Muscle of leg (tissue), 11 donors: ENCODE data around the gene MRRF. TPM values are rescaled to one million over a fixed set of nuclear protein-coding genes. Genes with fewer than 3 reads are reported as not detected.

Source experiments
- DNase-seq: peaks from one replicate; pipeline ENCODE4 v3.0.0; 2013
- H3K27ac ChIP-seq: one replicate; pipeline ENCODE4 v1.5.1; 2013; ENCODE audit warnings: mild to moderate bottlenecking, low read length, control low read depth
- H3K27me3 ChIP-seq: one replicate; pipeline ENCODE4 v1.6.1; 2013; ENCODE audit warnings: low read length; ENCODE audit not compliant: control insufficient read depth, insufficient read depth
- H3K36me3 ChIP-seq: one replicate; pipeline ENCODE4 v1.6.1; 2013; ENCODE audit warnings: low read length; ENCODE audit not compliant: control insufficient read depth, insufficient read depth
- H3K4me1 ChIP-seq: one replicate; pipeline ENCODE4 v1.6.1; 2013; ENCODE audit warnings: low read length; ENCODE audit not compliant: control insufficient read depth, insufficient read depth
- H3K4me3 ChIP-seq: one replicate; pipeline ENCODE4 v1.5.1; 2013; ENCODE audit warnings: low read length, control low read depth
- H3K9me3 ChIP-seq: replicated peaks from 2 replicates; pipeline ENCODE4 v1.6.1; 2013; ENCODE audit warnings: low read depth, low read length; ENCODE audit not compliant: control insufficient read depth
- WGBS: methylation state at CpG from one replicate; pipeline ENCODE4 v1.1.5; 2013; ENCODE audit warnings: missing lambda C conversion rate; ENCODE audit not compliant: insufficient coverage; 5-methylcytosine and 5-hydroxymethylcytosine counted together
- polyA plus RNA-seq, 8 donors: library from polyadenylated mRNA; unstranded; fragments of 120-200 nt; gene quantifications; one replicate each; pipeline versions ENCODE4 v1.2.1 to v1.2.3, GENCODE V29; 2013; ENCODE audit warnings: inconsistent platforms in 1 of 8, low replicate concordance in 1 of 8; ENCODE audit not compliant: insufficient read length in 8 of 8, insufficient read depth in 1 of 8
- total RNA-seq: library from RNA; stranded (reverse); fragments of 120-200 nt; gene quantifications from one replicate; pipeline ENCODE4 v1.2.4, GENCODE V29; 2013

The MRRF gene
- total and polyA plus RNA-seq, 9 donors = 24.2 to 31.3 (median 27.4) TPM

DNA sequence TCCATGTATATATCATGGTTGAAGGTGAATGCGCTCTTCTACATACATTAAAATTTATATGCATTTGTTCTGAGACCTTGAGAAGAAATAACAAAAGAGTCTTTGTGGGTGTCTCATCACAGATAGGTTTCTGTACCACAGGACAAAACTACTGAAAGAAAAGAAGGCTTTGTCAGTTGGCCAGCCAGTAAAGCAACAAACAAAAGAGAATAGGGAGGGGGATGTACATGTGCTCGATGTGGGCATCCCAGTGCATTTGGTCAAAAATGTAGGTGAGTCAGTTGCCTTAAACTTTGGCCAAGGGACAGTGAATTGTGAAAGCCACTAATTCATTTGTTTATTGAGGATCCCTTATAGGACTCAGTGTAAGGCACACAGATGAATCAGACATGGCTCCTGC lies 13.3 kb upstream of the MRRF start:
- 100% methylated on average over 1 of the region's 2 CpGs for WGBS
- no peak for DNase-seq
- H3K4me1 ChIP-seq = no peaks in the 10 kb centered on the region
- H3K4me3 ChIP-seq = no peak overlapping the region
- no peak overlapping the region for H3K27ac ChIP-seq
- H3K27me3 ChIP-seq = no peaks in the 10 kb centered on the region
- peaks cover 52% of the 10 kb centered on the region for H3K36me3 ChIP-seq
- H3K9me3 ChIP-seq = no peaks in the 10 kb centered on the region

- no peaks in the 10 kb centered on the region for H3K9me3 ChIP-seq
- H3K27me3 ChIP-seq = no peaks in the 10 kb centered on the region
- no peaks in the 10 kb centered on the region for H3K4me1 ChIP-seq
- no peak overlapping the region for H3K4me3 ChIP-seq
- peak overlapping the region; percentile 71 for H3K27ac ChIP-seq
- no CpG with 5 or more reads among the region's 5 CpGs for WGBS
- peak; percentile 50 for DNase-seq
- H3K36me3 ChIP-seq = peaks cover 42% of the 10 kb centered on the region
Observed at GRCh38 chr9:122252796-122253195, 11.9 kb upstream of the MRRF start.

DNA sequence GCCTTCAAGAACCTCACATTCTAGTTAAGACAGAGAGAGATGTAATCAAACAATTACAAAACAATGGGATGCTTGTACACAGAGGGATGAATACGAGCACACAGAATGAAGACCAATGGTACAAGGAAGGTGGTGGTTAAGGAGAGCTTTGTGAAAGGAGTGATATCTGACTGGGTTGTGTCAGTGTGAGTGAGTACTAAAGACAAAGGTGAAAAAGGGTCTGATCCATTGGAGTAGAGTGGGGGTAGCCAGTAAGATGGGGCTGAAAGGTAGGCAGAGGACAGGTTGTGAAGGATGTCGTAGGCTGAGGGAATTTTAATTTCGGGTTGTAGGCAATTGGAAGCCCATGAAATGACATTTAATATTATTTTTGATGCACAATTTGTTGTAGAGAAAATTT lies 9.9 kb upstream of the MRRF start:
- Histone ChIP-seq H3K36me3 (peaks cover 34% of the 10 kb centered on the region), H3K27ac (no peak overlapping the region), H3K4me1 (no peaks in the 10 kb centered on the region), H3K4me3 (no peak overlapping the region), H3K27me3 (no peaks in the 10 kb centered on the region), H3K9me3 (no peaks in the 10 kb centered on the region)
- no peak for DNase-seq
- WGBS = 67% methylated on average over 1 of the region's 3 CpGs

- no peak overlapping the region for H3K4me3 ChIP-seq
- no peaks in the 10 kb centered on the region for H3K9me3 ChIP-seq
- no peak overlapping the region for H3K27ac ChIP-seq
- H3K4me1 ChIP-seq = no peaks in the 10 kb centered on the region
- no peaks in the 10 kb centered on the region for H3K27me3 ChIP-seq
- H3K36me3 ChIP-seq = peaks cover 42% of the 10 kb centered on the region
- 82% methylated on average over 2 of the region's 5 CpGs for WGBS
- DNase-seq = no peak
Observed at GRCh38 chr9:122256206-122256605, 8.5 kb upstream of the MRRF start.

- no peak overlapping the region for H3K4me3 ChIP-seq
- H3K4me1 ChIP-seq = peaks cover 13% of the 10 kb centered on the region
- no peak for DNase-seq
- H3K27ac ChIP-seq = no peak overlapping the region
- H3K27me3 ChIP-seq = no peaks in the 10 kb centered on the region
- no CpG with 5 or more reads among the region's 2 CpGs for WGBS
- no peaks in the 10 kb centered on the region for H3K9me3 ChIP-seq
- H3K36me3 ChIP-seq = peaks cover 37% of the 10 kb centered on the region
Observed at GRCh38 chr9:122258886-122259415, 5.7 kb upstream of the MRRF start.

DNA sequence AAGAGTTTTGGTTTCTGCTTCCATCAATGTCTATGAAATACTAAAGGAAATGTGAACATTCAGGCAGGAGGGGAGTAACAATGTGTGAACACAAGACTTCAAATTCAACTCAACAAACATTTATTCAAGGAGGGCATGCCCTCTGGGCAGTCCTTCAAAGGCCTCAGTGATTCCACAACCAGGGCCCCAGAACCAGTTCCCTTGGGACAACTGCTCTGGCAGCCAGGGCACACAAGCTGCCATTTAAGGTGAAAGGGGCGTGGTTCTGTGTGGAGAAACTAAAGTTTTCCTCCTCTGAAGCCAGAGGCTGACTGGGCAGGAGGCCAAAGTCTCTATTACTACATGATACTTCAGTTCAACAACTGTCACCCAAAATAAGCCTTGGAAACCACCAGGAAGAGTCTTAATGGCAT lies 3.2 kb upstream of the MRRF start:
- H3K36me3 ChIP-seq = peaks cover 28% of the 10 kb centered on the region
- no peaks in the 10 kb centered on the region for H3K27me3 ChIP-seq
- no CpG with 5 or more reads among the region's 1 CpG for WGBS
- H3K4me1 ChIP-seq = peaks cover 16% of the 10 kb centered on the region
- no peak overlapping the region for H3K4me3 ChIP-seq
- H3K9me3 ChIP-seq = no peaks in the 10 kb centered on the region
- DNase-seq = peak; percentile 25
- H3K27ac ChIP-seq = no peak overlapping the region

DNA sequence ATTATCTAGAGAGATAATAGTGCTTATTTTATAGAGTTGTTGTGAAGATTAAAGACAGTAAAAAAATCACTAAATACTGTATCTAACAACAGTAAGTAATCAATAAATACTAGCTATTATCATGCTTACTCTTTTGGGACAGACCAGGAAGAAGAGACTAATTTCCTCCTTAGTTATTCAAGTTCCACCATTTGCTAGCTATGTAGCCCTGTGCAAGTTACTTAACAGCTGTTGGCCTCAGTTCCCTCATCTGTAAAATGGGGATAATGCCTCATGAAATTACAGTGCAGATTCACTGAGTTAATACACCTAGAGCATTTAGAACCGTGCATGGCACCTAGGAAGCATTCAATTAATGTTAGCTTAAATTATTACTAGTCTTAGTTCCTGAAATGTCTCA lies 2.6 kb upstream of the MRRF start:
- Histone ChIP-seq H3K4me1 (peaks cover 16% of the 10 kb centered on the region), H3K27ac (no peak overlapping the region), H3K9me3 (no peaks in the 10 kb centered on the region), H3K27me3 (no peaks in the 10 kb centered on the region), H3K4me3 (no peak overlapping the region), H3K36me3 (peaks cover 28% of the 10 kb centered on the region)
- no peak for DNase-seq
- no CpG with 5 or more reads among the region's 1 CpG for WGBS

DNA sequence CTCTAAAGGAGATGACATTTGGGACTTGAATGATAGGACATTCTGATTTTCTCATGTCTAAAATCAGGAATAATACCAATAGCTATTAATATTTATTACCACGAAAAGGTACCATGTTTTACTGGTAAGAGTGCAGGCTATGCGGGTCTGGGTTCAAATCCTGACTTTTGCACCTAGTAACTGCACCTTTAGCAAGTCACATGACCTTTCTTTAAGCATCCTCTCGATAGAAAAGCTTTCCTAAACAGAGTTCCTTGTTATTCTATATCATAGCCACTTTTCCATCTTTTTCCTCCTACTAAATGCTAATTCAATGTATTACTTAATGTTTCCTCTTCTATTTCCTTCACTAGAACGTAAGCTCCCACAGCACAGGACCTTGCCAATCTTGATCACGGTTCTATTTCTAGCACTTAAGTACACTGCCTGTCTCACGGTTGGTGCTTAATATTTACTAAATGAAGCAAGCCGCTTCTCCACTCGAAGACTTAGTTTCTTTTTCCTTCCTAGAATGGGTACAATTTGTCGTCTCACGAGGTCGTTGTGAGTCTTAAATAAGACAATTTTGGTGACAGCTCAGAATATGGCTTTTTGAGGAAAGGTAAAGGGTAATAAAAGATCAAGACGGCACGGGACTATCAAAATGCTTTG lies 858 bp upstream of the MRRF start:
- H3K27ac ChIP-seq = peak overlapping the region; percentile 92
- peaks cover 16% of the 10 kb centered on the region for H3K4me1 ChIP-seq
- H3K4me3 ChIP-seq = peak overlapping the region; percentile 64
- peaks cover 22% of the 10 kb centered on the region for H3K36me3 ChIP-seq
- no peaks in the 10 kb centered on the region for H3K27me3 ChIP-seq
- peak; percentile 32 for DNase-seq
- 11% methylated on average over 3 of the region's 13 CpGs for WGBS
- H3K9me3 ChIP-seq = no peaks in the 10 kb centered on the region

- Histone ChIP-seq H3K4me1 (peaks cover 16% of the 10 kb centered on the region), H3K9me3 (no peaks in the 10 kb centered on the region), H3K27me3 (no peaks in the 10 kb centered on the region), H3K27ac (peak overlapping the region; percentile 92), H3K36me3 (peaks cover 13% of the 10 kb centered on the region), H3K4me3 (peak overlapping the region; percentile 64)
- peak; percentile 43 for DNase-seq
- WGBS = 14% methylated on average over 6 of the region's 17 CpGs
Observed at GRCh38 chr9:122265149-122265915, 650 bp downstream of the MRRF start.

GRCh38 chr9:122268041-122268814 lies 3.5 kb downstream of the MRRF start:
- 100% methylated on average over 1 of the region's 6 CpGs for WGBS
- Histone ChIP-seq H3K27ac (peak overlapping the region; percentile 15), H3K4me1 (peaks cover 10% of the 10 kb centered on the region)

More at GRCh38 chr9:122268041-122268814, 3.5 kb downstream of the MRRF start:
- no peak overlapping the region for H3K4me3 ChIP-seq
- H3K9me3 ChIP-seq = no peaks in the 10 kb centered on the region
- no peak for DNase-seq
- peaks cover 10% of the 10 kb centered on the region for H3K36me3 ChIP-seq
- no peaks in the 10 kb centered on the region for H3K27me3 ChIP-seq
